Mesothelial cell of epicardium (in vitro differentiated cells): ENCODE results near the gene DMD. TPM values are rescaled to one million over a fixed set of nuclear protein-coding genes. Genes with fewer than 3 reads are reported as not detected.

ENCODE experiments used
- DNase-seq, 2 experiments: peaks; one replicate each; pipeline ENCODE4 v3.0.0; 2021; ENCODE audit warnings: low spot score in 2 of 2; ENCODE audit not compliant: unreplicated experiment in 2 of 2
- H3K27ac Mint-ChIP-seq: 2 replicates; pipeline ENCODE4 v1.8.0; 2021; ENCODE audit warnings: mixed read lengths
- H3K27me3 Mint-ChIP-seq: 2 replicates; pipeline ENCODE4 v1.8.0; 2021; ENCODE audit warnings: low read depth, mixed read lengths
- H3K36me3 Mint-ChIP-seq: 2 replicates; pipeline ENCODE4 v1.8.0; 2021; ENCODE audit warnings: mixed read lengths
- H3K4me1 Mint-ChIP-seq: 2 replicates; pipeline ENCODE4 v1.8.0; 2021; ENCODE audit warnings: mixed read lengths
- H3K4me3 Mint-ChIP-seq: 2 replicates; pipeline ENCODE4 v1.8.0; 2021; ENCODE audit warnings: mild to moderate bottlenecking, moderate library complexity, mixed read lengths
- H3K9me3 Mint-ChIP-seq: 2 replicates; pipeline ENCODE4 v1.8.0; 2021; ENCODE audit warnings: mixed read lengths
- total RNA-seq: library from RNA; stranded (reverse); gene quantifications from 3 replicates; pipeline ENCODE4 v1.2.1, GENCODE V29; 2021
- TF ChIP-seq, protein P1 (sequence below): fragments of 200-600 bp; sonication (generic); IDR thresholded peaks from one replicate; pipeline ENCODE4 v1.5.0; 2021; ENCODE audit warnings: antibody characterized with exemption; ENCODE audit not compliant: unreplicated experiment

DMD gene
- total RNA-seq, 1 donor from 2014 or later, result 79.4 TPM

DNA sequence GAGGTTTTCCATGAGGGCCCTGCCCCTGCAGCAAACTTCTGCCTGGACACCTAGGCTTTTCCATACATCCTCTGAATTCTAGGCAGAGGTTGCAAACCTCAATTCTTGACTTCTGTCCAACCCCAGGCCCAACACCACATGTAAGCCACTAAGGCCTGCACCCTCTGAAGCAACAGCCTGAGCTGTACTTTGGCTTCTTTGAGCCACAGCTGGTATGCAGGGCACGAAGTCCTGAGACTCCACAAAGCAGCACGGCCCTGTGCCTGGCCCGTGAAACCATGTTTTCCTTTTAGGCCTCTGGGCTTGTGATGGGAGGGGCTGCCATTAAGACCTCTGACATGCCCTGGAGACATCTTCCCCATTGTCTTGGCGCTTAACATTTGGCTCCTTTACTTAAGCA, 1411.1 kb downstream of the DMD start:
- peaks cover 56% of the 10 kb centered on the region for H3K9me3 Mint-ChIP-seq

GRCh38 chrX:31796624-31797023, 1414.7 kb downstream of the DMD start:
- no peaks in the 10 kb centered on the region for H3K27me3 Mint-ChIP-seq
- no peaks in the 10 kb centered on the region for H3K36me3 Mint-ChIP-seq
- H3K4me1 Mint-ChIP-seq, result no peaks in the 10 kb centered on the region
- TF ChIP-seq, protein P1, sequence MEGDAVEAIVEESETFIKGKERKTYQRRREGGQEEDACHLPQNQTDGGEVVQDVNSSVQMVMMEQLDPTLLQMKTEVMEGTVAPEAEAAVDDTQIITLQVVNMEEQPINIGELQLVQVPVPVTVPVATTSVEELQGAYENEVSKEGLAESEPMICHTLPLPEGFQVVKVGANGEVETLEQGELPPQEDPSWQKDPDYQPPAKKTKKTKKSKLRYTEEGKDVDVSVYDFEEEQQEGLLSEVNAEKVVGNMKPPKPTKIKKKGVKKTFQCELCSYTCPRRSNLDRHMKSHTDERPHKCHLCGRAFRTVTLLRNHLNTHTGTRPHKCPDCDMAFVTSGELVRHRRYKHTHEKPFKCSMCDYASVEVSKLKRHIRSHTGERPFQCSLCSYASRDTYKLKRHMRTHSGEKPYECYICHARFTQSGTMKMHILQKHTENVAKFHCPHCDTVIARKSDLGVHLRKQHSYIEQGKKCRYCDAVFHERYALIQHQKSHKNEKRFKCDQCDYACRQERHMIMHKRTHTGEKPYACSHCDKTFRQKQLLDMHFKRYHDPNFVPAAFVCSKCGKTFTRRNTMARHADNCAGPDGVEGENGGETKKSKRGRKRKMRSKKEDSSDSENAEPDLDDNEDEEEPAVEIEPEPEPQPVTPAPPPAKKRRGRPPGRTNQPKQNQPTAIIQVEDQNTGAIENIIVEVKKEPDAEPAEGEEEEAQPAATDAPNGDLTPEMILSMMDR, result no peak
- DNase-seq, result no peak
- H3K27ac Mint-ChIP-seq, result no peak overlapping the region
- peaks cover 47% of the 10 kb centered on the region for H3K9me3 Mint-ChIP-seq
- H3K4me3 Mint-ChIP-seq, result no peak overlapping the region

More for the DNA sequence above, 1411.1 kb downstream of the DMD start:
- no peak overlapping the region for H3K27ac Mint-ChIP-seq
- H3K27me3 Mint-ChIP-seq, result no peaks in the 10 kb centered on the region
- H3K4me3 Mint-ChIP-seq, result no peak overlapping the region
- H3K36me3 Mint-ChIP-seq, result peaks cover 6% of the 10 kb centered on the region
- no peaks in the 10 kb centered on the region for H3K4me1 Mint-ChIP-seq
- no peak for DNase-seq
- TF ChIP-seq, protein P1, result no peak

- TF ChIP-seq, protein P1, result no peak
- H3K9me3 Mint-ChIP-seq, result peaks cover 49% of the 10 kb centered on the region
- peaks cover 14% of the 10 kb centered on the region for H3K4me1 Mint-ChIP-seq
- no peaks in the 10 kb centered on the region for H3K27me3 Mint-ChIP-seq
- DNase-seq, result no peak
- no peak overlapping the region for H3K27ac Mint-ChIP-seq
- no peak overlapping the region for H3K4me3 Mint-ChIP-seq
- H3K36me3 Mint-ChIP-seq, result peaks cover 1% of the 10 kb centered on the region
These were observed 1463.9 kb downstream of the DMD start for GRCh38 chrX:31747411-31747810.

GRCh38 chrX:31743004-31743403, 1468.3 kb downstream of the DMD start:
- TF ChIP-seq, protein P1, result no peak
- H3K9me3 Mint-ChIP-seq, result peaks cover 57% of the 10 kb centered on the region

DNA sequence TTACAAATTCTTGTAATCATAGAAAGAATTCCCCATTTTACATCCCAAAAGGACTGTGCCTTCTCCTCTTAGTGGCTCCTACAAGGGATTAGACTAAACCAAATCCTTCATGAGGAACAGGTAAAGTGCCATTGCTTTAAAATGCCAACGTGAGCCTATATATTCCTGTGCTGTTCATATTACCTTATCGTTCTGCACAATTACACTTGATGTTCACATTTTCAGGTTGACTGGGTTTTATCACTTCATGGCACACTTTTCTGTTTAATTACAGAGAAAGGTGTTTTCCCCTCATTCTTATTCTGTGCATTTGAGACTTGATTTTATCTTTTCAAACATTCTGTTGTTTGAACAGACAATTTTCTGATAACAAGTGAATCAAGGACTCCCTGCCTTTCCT, 1493.9 kb downstream of the DMD start:
- H3K4me1 Mint-ChIP-seq, result no peaks in the 10 kb centered on the region
- peaks cover 5% of the 10 kb centered on the region for H3K9me3 Mint-ChIP-seq

More at GRCh38 chrX:31743004-31743403, 1468.3 kb downstream of the DMD start:
- no peaks in the 10 kb centered on the region for H3K27me3 Mint-ChIP-seq
- H3K4me1 Mint-ChIP-seq, result peaks cover 14% of the 10 kb centered on the region
- no peak overlapping the region for H3K27ac Mint-ChIP-seq
- no peaks in the 10 kb centered on the region for H3K36me3 Mint-ChIP-seq
- no peak for DNase-seq
- H3K4me3 Mint-ChIP-seq, result no peak overlapping the region

More for the DNA sequence above, 1493.9 kb downstream of the DMD start:
- TF ChIP-seq, protein P1, result no peak
- DNase-seq, result no peak
- Mint-ChIP-seq H3K27me3 (no peaks in the 10 kb centered on the region), H3K4me3 (no peak overlapping the region), H3K27ac (no peak overlapping the region), H3K36me3 (no peaks in the 10 kb centered on the region)
